Amniotic stem cell (primary cell): ENCODE data around the gene CHST9.
"Not testable (repeated sequence)": the region's sequence is repeated elsewhere in the genome, so short reads cannot be mapped to it uniquely, and the experiment has no call there.

Source experiments
- DNase-seq: peaks from one replicate; lab custom pipeline; 2025; lab: John Stamatoyannopoulos, UW

CHST9 gene

DNA sequence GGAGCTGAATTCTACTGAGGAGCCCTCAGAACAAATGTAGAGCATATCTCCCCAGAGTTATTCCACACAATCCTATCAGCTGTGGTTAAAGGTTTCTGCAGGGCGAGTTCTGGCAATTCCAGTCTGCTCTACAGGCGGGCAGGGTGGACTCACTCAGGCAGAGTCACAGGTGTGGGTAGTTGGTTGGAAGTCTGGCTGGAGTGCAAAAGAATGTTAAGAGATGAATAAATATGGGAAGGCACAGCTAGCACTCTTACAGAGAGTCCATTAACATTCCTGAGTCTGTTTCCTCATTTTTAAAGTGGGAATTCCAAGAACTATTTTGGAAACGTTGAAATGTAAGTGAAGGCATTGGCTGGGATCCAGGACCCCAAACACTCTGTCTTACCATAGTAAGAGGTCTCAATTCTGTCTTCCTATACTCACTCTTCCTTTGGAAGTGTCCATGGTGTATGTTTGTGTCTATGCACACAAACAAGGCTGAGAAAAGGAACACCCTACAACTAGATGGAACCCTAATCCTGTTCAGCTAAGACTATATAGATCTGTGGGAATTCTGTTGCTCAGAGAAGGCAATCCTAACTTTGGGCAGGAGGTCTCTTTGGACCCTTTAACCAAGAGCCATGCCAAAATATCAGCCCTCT is 256.3 kb downstream of the CHST9 start:
- DNase-seq = no peak

DNA sequence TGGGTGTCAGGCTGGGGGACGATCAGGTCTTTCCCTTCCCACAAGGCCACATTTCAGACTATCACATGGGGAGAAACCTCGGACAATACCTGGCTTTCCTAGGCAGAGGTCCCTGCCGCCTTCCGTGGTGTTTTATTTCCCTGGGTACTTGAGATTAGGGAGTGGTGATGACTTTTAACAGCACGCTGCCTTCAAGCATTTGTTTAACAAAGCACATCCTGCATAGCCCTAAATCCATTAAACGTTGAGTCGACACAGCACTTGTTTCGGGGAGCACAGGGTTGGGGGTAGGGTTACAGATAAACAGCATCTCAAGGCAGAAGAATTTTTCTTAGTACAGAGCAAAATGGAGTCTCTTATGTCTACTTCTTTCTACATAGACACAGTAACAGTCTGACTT is 257.3 kb downstream of the CHST9 start:
- DNase-seq = not testable (repeated sequence)

DNA sequence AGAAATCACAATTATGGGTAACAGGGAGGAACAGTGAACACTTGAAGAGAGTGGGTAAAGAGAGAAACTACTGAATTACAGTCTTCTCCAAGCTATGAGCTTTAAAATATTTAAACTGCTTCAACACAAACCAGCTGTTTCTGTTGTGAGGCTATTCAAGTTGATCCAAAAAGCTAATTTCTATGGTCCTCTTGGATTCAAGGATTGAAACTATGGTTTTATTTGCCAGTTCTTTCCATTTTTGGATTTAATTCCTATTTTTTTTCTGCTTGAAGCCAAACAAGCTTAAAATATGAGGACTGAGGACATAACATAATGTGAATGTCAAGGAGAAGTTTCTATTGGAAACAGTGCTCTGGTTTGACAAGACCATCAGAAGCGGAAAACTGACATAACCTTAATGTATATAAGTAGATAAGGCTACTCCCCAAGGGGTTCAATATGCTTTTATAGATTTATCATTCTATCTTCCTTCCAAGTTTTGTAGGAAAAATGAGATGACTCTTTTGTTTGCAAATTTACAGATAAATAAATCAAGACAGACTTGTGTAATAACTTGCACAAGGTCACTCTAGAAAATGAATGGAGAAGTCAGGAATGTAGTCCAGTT is 258.9 kb downstream of the CHST9 start:
- DNase-seq = no peak

- no peak for DNase-seq
Measured at GRCh38 chr18:26925313-26925712, 259.8 kb downstream of the CHST9 start.

- DNase-seq = no peak
Measured at GRCh38 chr18:26922313-26922712, 262.8 kb downstream of the CHST9 start.

DNA sequence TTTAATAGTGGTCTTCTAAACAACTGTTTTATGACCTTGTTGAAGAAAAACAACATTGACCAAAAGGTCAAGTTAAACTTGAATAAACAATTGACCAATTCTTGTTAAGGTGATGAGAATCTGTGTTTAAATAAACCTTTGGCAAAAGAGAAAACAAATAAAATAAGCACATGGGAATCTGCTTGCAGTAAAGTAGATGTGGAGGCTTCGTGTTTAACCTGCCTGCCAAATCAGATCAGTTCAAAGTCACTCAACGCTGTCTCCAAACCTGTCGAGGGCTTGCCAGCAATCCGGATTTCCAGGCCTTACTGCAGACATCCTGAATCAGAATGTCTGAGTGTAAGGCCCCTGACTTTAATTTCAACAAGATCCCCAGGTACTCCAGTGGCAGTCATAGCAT is 264.5 kb downstream of the CHST9 start:
- DNase-seq = no peak

DNA sequence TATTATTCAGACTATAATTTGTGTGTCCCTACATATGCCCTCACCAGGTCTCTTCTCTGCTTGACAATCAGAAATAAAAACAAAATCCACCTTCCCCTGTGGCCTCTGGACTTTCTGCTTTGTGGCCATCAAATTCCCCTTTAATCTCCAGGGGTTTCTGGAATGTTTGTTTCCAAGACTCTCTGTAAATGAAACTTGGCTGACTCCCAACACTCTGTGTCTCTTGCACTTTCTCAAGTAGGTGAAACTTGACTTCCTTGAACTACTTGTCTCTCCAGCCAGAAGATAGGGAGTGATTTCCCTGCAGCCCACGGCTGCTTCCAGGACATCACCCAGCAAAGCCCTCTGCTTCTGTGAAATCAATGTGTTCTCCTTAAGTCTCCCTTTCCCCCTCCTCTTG is 265.5 kb downstream of the CHST9 start:
- DNase-seq = no peak

- no peak for DNase-seq
Measured at GRCh38 chr18:26919201-26919600, 265.9 kb downstream of the CHST9 start.

DNA sequence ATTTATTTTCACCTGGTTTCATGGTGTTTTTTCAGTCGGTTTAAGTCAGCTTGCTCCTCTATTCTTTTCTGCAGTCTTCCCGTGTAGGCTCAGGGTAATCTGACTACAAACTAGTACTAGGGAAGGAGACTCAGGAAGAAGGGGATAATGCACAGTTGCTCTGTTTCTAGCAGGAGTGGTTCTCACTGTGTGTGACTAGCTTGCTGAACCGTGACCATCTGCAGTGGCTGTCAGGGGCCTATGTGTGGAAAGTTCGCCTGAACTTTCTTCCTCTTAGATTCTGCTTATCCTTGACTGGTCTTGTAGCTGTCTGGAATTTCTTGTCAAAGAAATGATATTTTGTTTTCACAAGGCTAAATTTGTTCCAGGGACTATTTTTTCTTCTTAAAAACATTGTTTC is 273.3 kb downstream of the CHST9 start:
- DNase-seq = no peak

GRCh38 chr18:26909599-26910290 is 275.4 kb downstream of the CHST9 start:
- DNase-seq = no peak

DNA sequence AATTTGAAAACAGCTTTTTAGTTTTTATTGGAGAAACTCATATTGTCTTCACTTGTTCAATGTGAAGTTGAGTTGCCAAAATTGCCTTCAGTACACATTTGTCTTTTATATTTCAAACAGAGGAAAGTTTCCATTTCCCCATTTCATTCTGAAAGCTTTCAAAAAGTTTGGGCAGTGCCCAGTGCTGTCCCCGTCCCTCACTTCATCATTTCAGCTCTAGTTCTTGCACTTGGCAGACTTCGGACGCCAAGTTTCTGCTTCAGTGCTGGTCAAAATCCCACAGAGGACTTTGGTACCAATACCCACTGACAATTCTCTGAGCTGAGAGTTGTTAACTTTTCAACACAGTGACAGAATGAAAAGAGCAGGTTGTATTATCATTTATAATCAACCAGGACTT is 276.2 kb downstream of the CHST9 start:
- no peak for DNase-seq

DNA sequence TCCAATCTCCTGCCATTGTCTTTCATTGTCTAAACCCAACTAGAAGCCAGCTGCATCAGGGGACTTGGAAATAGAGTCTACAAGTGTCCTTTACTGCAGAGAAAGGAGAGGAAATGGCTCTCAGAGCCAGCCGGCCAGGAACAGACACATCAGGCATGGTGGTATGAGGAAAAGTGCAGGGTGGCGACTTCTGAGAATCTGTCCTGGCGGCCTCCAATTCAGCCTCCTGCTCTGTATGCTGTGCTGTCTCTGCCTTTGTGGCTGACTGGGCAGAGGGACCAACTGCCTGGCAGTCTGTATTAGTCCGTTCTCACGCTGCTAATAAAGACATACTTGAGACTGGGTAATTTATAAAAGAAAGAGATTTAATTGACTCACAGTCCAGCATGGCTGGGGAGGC is 282.8 kb downstream of the CHST9 start:
- no peak for DNase-seq

DNA sequence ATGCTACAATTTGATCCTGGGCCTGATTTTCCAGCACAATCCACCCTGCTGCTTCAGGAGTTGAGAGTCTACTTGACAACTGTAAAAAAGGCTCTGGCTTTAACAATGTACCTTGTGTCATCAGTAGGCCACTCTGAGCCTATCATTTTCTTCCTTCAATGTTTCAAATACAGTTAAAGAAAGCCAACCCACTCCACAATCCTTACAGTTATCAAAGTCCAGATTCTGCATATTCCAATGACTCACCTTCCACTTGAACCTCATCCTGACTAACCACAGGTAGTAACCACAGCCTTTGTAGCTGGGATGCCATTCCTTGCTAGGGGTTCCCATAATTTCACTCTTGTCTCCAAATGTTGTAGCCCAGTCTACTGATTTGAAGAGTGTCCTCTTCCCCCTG is 284.1 kb downstream of the CHST9 start:
- no peak for DNase-seq

GRCh38 chr18:26894426-26894825 is 290.7 kb downstream of the CHST9 start:
- no peak for DNase-seq

- no peak for DNase-seq
Measured at GRCh38 chr18:26893996-26894395, 291.1 kb downstream of the CHST9 start.

DNA sequence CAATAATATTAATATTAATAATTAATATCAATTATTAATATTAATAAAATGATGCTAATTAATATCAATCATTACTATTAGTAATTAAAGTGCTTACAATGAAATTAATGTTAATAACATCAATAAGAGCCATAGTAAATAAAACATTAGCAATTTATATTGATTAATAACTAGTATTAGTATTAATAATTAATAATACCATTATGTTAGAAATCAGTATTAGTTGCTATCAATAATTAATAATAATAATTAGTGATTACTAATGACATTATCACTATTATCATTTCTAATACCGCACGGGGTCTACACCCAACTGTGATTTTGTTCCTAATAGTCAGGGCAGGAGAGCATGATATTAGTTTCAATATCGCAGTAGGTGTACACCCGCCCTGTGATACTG is 296.8 kb downstream of the CHST9 start:
- DNase-seq = no peak

DNA sequence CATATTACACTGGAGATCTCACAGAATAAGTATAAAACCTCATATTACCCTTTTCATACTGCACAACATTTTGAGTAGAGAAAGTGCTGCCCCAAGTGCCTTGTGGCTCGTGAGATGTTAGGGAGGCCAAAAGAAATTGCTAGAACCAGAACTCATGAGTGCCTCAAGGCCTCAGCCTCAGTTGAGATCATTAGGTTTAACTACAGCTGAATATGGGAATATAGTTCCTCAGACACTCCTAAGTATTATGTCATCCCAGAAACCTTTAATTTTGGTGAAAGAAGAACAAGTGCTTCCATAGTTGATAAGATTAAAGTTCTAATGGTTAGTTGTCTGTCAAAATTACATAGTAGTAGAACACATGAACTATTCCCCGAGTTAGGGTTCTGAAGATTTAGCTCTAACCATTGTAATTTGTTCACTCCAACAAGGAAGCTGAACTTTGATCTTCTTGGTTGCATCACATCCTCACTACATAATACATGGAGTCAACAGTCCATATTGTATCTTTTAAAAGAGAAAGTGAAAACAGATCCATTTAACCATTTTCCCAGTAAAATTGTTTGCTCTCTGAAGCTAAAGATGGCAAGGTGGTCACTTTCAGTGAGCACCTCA is 310.0 kb downstream of the CHST9 start:
- DNase-seq = no peak

DNA sequence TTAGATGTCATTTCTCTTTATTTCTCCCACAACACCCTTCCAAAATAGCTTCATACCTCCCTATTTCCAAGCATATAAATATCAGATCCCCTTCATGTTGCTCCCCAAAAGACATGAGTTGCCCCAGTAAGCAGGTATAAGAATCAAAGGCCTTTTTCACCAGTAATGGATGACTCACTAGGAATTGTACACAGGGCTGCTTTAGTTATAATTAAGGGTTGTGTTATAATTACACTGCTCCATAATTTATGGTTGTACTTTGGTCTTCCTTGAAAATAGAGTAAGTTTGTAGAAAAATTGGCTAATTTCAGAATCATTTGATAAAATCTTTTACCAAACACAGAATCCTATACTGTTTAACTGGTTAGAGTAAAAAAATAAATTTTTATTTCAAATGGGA is 310.8 kb downstream of the CHST9 start:
- no peak for DNase-seq

DNA sequence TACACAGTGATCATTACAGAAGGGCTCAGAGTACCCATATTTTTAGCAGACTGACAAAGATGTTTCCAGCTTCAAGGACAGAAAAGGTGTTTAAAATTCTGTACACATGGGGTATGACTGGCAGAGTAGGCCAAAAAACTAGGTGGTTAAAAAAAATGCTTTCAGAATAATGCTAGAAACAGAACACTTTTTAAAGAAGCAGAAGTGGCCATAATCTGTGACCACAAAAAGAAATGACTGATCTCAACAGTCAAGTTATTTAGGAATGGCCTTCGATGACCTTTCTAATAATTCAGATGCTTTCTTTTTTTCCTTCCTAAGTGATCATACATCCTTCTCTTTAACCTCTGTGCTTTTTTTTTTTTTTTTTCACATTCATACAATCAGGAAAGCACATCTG is 315.5 kb downstream of the CHST9 start:
- DNase-seq = no peak

DNA sequence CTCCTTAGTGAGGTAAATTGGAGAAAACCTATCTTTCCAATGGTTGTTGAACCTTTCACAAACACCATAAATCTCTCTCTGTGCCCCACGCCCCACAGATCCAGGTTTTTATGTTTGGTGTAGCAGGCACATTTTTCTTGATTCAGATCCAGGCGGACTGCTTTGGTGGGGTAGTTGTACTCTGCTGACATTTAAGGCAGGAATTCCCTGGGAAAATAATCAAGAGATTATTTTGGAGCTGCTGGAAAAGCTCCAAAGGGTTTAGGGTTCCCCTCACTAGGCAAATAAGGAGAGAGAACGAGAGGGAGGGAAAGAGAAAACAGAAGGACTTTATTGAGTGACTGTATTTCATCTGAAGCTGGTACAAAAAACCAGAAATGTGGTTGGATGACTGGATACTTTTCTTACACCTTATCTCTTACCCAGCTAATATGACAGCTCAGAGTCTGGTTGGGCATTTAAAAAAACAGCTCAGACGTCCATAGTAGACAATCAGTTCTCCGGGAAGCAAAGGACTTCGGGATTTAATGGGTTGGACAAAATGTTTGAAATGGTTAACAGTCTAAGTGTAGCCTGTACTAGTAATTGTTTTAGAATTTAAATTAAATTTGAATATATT is 316.0 kb downstream of the CHST9 start:
- DNase-seq = no peak

- no peak for DNase-seq
Measured at GRCh38 chr18:26867471-26867870, 317.6 kb downstream of the CHST9 start.

GRCh38 chr18:26865557-26865956 is 319.6 kb downstream of the CHST9 start, which contains the start of gene AQP4:
Gene AQP4, minus strand, starts transcription at chr18:26865707. Its CDS starts 18 bp downstream, at chr18:26865689.
- no peak for DNase-seq

DNA sequence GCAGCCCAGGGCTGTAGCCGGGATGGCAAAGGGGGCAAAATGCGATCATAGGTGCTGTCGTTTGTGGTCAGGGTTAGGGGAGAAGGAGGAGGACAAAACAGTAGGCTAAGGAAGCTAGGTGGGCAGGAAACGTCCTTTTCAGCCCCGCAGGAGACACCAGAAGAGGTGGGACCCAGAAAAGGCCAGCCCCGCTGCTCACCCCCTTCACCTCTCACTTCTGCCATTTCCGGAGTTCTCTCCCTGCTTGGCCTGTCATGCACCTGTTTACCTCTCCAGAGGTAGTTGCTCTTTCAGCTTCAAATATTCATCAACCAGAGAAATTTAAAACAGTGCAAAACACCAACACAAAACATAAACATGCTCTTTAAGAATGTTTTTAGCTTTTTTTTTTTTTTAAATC is 320.4 kb downstream of the CHST9 start:
- no peak for DNase-seq
